HG02571 (cell line): ENCODE measurements around the gene ARHGAP25.

Experiments used
- ATAC-seq: cut with Tn5 transposase; IDR thresholded peaks from one replicate; pipeline ENCODE4 v1.9.1; 2021; ENCODE audit warnings: mild to moderate bottlenecking, moderate library complexity; ENCODE audit not compliant: unreplicated experiment

The ARHGAP25 gene

DNA sequence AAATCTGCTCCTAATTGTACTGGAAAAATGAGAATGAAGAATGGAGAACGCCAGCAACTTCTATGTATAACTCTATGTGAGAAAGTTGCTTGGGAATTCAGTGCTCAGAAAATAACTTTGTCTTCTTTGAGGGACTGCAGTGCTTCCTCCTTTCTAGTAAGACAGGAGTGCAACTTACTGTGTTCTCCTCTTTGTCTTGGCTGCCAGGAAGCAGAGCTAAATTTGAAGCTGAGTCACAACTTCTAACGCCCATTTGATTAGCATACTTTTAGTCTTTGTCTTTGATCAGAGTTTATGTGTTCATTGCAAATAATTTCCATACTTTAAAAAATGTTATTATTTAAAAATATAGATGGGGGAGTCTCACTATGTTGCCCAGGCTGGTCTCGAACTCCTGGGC, 6.6 kb downstream of the ARHGAP25 start:
- ATAC-seq, result no peak

DNA sequence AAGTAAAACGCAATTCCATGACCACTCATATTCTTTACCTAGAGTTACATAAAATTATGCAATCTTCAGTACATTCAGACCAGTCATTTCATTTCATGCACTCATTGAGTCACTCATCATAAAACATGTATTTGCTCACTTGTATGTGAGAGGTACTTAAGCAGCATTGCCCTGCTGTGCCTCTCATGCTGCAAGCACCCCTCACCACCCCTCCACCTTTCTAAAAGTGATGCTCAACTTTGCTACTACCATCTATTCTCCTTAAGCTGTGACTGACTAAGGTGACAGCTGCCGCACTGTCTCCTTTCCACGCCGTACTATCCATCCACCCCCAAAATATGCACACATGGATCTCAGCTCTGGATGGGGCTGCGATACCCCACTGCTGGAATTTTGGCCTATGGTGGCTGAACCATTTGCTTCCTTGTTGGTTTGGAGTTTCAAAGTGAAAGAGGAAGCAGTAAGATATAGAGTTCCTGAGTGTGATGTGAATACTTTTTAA, 7.2 kb downstream of the ARHGAP25 start:
- ATAC-seq, result no peak

DNA sequence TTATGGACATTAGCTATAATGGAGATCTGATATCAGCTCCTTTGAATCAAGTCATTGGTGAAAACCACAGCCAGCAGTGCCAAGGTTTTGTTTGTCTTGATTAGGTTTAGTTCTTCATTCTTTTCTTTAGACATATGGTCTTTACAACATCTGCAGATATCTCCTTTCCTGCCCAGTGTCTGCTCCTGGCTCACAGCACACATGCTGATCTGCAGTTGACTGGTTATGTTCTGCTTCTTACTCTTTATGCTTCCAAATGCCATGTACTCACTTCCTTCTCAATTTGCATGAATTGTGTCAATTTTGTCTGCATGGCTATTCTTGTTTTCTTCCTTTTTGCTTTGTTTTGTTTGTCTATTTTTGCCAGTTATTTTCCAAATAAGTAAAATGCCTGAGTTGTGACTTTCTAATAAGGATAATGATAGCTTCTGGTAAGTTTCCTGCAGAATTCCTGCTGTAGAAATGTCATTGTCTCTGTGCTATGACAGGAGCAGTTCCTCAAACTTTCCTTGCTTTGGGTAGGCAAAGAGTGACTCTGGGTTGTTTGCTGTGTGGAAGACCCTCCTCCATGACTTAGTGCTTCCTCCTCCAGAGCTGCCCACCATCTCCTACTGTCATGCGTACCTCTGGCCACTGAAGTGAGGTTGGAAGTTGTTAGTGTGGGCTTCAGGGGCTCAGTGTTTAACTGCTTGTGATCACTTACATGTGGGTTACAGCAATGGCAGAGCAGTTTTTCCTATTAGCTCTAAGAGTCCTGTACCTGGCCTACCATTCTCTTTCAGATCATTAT, 8.2 kb downstream of the ARHGAP25 start:
- ATAC-seq, result no peak

DNA sequence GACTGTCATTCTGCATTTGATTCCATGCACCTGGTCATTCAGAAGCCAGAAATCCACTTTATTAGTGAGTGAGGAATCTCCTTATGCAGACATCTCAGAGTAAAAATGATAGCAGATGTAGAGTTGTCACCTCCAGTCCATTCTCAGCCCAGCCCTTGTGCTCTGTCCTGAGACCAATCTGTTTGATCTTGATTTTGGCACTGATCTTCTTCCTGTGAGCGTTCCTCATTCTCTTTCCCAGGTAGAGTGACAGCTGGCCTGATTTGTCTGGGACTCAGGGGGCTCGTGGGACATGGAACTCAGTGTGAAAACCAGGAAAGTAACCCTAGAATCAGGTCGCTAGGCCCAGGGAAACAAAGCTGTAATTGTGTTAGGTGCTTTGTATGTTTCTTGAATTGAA, 8.9 kb downstream of the ARHGAP25 start:
- ATAC-seq, result no peak

DNA sequence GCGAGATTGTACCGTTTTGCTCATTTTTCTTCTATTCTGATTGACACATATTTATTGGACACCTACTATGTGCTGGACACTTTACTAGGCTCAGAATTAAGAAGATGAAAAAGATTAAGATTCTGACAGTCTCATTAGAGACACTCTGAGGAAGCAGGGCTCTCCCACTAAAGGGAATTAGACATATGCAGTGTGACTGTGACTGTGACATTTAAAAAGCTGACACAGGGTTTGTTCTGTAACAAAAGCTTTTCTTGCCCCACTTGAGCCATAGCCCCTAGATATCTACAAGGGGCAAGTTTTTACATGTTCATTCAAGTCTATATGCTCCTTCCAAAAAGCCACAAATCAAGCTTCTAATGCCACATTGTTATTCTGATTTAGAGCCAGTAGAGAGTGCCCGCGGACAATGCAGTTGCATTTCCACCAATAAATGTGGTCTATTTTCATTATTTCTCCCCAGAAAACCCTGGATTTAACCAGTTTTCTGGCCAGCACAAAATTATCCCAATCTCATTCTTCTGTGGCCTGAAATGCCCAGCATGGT, 9.8 kb downstream of the ARHGAP25 start:
- no peak for ATAC-seq

DNA sequence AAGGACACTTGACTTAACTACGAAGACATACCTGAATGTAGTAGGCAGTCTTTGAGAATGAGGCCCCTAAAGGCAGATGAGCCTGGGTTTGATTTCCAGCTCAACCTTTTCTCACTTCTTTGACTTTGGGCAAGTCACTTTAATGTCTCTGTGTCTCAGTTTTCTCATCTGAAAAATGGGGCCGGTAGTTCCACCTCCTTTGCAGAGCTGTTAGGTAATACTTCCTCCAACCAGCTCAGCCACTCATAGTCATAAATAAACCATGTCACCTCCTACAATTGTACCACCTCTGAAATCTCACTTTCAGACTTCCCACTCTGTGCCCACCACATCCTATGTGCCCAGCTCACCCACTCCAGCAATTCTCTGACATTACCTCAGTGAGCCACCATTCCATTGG, 10.4 kb downstream of the ARHGAP25 start:
- no peak for ATAC-seq

DNA sequence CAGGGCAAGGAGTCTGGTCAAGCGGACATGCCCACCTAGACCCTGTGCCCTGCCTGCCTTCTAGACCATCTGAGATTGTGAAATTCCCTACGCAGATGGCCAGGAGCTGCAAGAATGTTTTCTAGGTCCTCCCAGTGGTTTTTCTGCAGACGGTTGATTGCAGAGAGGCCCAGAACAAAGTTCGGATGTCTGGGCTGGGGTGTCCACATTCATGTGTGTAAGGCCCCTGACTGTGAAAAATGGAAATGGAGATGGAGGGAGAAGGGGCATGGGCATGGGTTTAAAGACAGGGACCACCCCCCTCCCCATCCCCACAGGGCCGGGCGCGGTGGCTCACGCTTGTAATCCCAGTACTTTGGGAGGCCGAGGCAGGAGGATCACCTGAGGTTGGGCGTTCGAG, 11.8 kb downstream of the ARHGAP25 start:
- no peak for ATAC-seq

DNA sequence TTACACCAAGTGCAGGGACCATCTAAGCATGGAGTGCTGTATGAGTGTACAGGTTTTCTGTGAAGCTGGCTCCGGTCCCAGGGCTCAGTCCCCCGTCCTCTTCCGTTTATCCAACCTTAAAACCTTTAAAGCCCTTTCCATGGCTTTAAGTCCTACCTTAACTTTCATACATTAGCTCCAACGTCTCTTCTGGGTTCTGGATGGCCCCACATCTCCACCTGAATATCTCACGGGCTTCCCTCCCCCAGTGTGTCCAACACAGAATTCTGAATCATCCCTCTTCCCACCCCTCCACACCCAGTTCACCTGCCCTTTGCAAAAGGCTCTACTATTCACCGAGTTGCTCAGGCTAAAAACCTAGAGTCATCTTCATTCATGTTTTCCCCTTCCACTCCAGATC, 12.8 kb downstream of the ARHGAP25 start:
- no peak for ATAC-seq

DNA sequence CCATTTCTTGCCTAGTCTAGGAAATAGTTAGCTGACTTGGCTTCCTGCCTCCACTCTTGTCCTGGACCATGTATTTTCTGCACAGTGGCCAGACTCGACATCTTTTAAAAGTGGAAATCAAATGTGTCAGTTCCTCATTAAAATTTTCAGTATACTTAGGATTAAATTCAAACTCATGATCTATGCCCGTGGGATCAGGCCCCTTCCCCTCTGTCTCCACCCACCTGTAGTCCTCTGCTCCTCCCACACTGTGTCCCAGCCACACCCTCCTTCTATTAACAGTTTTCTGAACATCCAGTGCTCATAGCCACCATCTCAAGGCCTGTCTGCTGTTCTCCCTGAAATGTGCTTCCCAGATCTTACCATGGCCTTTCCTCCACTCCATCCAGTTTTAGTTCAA, 13.3 kb downstream of the ARHGAP25 start:
- ATAC-seq, result no peak

DNA sequence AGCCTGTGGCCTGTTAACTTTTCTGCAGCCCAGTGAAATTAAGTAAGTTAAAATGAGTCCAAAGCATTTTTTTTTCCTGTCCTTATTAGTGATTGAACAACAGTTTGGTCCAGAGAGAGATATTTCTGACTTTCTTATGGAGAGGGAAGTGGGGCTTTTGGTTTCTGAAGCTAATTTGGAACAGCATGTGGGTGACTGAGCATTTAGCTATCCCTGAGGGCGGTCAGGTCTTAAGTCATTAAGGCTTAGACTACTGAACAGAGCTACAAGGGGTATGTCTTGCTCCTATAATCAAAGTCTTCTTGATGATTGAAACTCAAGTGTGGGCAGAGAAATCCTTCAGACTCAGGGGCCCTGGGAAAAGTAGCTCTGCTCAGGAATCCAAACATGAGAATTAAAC, 14.0 kb downstream of the ARHGAP25 start:
- ATAC-seq, result no peak

DNA sequence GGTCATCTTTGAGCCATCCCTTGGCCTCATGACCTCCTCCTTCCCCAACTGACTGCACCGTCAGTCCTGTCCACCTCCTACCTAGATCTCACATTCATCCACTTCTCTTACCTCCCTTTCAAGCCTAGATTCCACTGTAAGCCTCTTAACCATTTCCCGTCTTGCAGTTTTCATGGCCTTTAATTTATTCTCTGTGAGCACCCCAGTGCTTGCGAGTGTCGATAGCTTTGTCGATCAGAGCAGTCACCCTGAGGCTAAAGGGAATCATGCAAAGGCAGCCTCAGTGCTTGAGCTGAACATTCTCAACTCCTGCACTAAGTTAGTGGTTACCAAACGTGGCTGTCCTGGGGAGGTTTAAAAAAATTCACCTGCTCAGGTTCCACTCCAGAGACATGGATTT, 14.7 kb downstream of the ARHGAP25 start:
- ATAC-seq, result no peak

DNA sequence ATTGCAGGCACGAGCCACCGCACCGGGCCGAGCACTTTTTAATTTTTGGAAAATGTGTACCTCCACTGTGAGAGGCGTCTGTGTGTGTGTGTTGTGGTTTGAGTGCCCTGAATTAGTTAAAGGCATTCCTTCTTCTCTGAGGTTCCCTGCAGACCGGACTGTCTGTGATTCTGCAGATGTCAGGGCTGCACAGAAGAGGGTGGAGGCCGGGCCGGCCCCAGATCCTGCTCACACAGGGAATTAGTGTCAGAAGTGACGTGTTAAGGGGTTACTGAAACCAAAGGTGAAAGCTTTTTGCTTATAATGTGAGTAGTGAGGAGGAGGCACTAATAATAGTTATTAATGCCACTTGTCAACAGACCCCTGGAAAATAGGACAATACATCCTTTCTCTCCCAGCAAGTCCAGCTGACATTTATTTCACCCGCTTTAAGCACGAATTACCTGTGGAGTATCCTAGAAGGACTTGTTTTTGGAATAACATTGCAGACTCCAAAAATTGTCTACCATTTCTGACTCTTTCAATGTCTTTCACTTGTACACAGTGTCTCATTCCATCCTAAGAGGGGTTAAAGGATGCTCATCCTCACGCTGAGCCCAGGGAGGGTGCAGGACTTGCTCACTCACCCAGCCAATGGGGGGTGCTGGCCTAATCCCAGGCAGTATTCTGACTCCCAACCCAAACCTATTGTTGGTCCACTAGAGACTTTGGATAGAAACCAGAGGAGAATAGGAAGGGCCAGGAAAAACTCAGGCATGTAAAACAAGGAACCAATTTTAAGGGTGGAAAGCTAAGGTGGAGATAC, 16.2 kb downstream of the ARHGAP25 start:
- ATAC-seq, result no peak

DNA sequence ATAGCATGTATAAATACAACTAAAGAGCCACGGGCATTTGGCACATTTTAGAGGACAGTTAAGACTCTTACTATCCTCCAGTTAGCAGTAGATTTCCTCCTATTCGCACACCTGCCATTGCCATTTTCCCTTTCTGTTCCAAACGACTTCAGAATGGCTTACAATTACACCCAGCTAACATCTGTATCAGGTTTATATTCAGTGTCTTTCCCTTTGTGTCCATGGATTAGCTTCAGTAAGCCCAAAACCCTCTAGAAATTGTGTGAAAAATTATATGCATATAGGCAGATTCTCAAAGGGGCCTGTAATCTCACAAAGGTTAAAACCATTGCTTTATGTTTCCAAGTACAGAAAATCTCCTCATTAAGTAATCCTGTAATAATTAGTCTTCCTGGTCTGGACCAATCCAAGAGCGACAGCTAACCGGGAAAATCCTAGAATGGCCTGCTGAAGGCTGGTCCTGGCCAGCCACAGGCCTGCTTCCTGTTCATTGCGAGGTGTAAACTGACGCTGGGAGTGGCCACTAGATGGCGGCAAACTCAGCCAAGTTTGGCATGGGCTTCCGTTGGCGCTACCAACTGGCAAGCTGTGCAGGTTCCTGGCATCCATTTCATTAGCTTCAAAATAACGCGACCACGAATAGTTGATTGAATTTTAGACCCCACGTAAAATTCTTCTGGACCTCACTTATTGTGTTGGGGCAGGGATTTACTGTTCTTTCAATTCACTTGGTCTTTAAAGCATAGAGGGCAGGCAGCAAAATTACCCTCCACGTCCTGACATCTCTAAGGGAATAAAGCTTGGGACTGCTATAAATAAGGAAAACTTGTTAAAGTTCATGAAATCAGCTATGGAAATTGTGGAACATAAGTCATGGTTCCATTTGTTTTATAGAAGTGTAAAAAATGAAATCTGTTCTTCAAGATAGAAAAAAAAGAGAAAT, 17.1 kb downstream of the ARHGAP25 start:
- peak; percentile 83 for ATAC-seq

DNA sequence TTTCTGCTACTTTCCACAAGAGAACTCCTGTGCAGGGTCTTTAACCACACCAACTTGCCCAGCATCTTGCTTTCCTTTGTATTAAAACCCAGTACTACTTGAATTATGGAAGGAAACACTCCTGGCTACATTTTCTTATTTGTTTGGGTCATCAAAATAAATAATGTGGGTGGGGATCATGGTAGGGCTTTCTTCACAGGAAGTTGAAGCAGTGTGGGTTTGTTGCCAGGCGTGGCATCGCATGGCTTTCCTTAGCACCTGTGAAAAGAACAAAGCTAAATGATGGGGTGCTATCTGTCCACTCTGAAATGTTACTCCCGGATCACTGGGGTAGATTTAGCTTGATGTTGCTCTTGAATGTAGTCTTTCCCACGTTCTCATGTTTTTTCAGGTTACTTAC, 18.7 kb downstream of the ARHGAP25 start:
- ATAC-seq, result no peak

DNA sequence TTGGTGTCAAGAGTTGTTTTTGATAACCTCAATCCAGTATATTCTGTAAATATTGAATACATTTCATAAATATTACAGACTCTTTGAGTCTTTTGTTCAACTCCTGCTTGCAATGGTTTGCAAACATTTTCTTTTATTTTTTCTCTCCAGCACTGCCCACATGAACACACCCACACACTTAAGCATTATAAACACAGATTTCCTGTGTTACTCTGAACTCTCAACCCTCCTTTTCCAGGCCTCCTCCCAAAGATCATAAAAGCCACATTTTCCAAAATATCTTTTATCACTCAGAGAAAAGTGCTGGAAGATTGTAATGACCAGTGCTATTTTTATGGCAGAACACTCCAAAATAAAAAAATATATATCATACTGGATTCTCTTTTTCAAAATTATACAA, 20.5 kb downstream of the ARHGAP25 start:
- no peak for ATAC-seq

DNA sequence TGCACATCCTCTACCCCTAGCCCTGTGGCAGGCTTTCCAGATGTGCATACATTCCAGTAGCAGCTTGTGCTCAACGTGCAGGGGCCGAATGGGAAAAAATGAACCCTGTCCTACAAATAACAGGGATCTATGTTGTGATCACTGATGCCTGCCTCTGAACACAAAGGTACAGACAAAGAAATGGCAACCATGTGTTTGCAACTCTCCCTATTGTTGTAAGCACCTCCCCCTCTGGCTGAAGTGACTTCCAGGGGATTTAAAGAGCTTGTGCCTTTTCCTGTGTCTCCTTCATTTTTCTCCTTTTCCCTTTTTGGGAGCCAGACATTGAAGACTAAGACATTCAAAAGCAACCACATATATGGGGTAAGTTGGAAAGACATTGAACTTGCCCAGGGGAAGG, 21.6 kb downstream of the ARHGAP25 start:
- ATAC-seq, result no peak

DNA sequence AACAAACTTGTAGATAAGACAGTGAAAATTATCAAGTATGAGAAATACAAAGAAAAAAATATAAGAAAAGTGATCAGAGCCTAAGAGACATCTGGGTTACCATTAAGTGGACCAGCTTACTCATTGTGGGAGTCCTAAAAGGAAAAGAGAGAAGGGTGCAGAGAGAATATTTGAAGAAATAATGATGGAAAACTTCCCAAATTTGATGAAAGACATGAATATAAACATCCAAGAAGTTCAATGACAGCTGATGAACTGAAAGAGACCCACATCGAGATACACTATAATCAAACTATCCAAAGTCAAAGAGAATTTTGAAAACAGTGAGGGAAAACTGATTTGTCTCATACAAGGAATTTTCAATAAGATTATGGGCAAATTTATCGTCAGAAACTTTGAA, 22.5 kb downstream of the ARHGAP25 start:
- no peak for ATAC-seq

DNA sequence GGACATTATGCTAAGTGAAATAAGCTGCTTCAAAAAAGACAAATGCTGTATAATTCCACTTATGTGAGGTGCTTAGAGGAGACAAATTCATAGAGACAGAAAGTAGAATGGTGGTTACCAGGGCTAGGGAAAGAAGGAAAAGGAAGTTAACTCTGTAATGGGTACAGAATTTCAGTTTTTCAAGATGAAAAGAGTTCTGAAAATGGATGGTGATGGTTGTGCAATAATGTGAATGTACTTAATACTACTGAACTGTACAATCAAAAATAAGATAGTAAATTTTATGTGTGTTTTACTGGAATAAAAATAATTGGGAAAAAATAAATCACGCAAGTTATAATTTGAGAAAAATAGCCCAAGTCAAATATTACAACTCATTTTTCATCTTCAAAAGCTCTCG, 27.5 kb downstream of the ARHGAP25 start:
- ATAC-seq, result no peak

DNA sequence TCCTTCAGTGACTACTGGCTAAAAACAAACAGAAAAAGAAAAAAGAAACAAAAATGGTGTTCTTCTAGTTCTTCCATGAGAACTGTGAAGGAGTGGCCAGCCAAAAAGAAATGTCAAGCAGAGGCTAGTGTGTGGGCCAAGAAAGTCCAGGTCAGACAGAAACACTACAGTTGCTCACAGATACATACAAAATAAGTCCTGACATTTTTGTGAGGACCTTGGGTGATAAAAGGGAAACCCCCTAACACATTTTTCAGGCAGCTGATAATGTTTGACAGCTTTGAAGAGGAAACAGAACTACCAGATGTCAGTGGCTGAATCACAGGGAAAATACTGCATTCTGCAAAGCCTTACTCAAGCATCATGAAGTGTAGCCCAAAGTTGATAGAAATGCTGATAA, 28.1 kb downstream of the ARHGAP25 start:
- ATAC-seq, result peak; percentile 51

DNA sequence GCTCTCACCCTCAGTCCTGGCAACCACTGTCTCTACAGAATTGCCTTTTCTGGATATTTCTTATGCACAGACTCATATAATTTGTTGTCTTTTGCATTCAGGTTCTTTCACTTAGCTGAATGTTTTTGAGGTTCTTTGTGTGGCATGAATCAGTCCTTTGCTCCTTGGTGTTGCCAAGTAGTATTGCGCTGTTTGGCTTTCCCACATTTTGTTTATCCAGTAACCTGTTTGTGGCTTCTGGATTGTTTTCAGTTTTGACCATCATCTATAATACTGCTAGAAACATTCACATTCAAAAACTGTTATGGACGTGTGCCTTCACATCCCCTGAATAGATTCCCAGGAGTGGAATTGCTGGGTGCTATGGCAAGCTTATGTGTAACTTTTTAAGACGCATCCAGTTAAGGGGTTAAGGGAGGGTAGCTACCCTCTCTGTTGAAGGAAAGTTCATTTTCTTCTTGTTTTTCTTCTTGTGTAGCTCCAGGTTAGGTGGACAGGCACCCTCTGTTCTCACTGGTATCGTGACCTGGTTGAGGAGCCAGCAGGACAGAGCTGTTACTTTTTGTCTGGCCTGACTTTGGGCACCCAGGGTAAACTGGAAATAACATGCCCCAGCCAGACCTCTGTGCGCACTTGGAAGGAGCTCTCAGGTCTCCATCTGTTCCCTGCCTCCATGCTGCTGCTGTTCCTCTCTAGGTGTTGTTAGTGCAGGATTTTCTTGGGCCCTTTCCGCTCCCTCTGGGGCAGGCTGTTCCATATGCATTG, 29.6 kb downstream of the ARHGAP25 start:
- no peak for ATAC-seq
